Renal cortical epithelial cell (primary cell): Measurements from ENCODE around the gene RFC2. TPM values are rescaled to one million over a fixed set of nuclear protein-coding genes. Genes with fewer than 3 reads are reported as not detected.
"Not testable (repeated sequence)": the region's sequence is repeated elsewhere in the genome, so short reads cannot be mapped to it uniquely, and the experiment has no call there.

Source experiments
- DNase-seq: peaks from one replicate; pipeline ENCODE4 v3.0.0-alpha.2; 2011; ENCODE audit warnings: low read depth
- total RNA-seq: library from RNA; depleted of rRNA; stranded (reverse); fragments of >200 nt; gene quantifications from 2 replicates; pipeline ENCODE4 v1.2.3, GENCODE V29; 2014

Gene RFC2
- total RNA-seq, 1 donor from 2014 or later: 8.8 TPM

DNA sequence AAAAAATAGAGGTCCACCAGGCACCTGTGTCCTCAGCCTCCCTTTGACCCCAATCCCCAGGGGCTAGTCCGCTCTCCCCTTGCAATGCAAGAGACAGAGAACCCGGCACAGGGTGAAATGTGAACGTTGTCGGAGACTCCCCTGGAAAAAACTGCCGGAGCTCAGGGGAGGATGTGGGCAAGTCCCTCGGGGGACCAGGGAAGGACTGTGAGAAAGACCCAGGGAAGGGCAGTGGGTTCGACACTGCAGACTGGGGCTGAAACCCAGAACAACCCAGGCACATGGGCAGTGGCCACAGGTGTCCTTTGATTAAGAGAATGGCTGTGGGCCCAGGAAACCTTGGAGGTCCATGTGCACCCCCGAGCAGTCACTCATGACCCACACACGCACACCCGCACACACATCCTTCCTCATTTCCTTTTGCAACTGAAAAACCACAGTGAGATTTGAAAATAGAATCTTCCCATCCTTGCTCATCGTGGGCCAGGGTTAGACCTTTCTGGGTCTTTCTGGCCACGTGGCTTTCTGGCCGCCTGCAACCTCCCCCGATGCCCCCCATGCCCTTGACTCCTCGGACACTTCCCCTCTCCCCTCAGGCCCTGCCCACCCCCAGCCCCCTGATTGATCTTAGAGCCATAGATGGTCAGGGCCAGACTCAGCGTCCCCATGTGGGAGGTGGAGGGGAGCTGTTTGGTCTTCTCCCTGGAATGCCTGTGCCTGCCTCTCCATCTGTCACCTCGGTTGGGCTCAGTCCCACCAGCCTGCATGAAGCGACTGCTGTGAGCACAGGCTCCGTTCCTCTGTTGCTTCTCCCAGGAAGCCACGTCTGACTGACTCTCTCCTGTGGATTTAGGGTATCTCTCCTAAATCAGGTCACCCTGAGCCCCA lies 36.5 kb downstream of the RFC2 start:
- DNase-seq: no peak

- DNase-seq: no peak
Measured at GRCh38 chr7:74216361-74216761, 37.8 kb downstream of the RFC2 start.

GRCh38 chr7:74215921-74216320 lies 38.3 kb downstream of the RFC2 start:
- no peak for DNase-seq

- no peak for DNase-seq
Measured at GRCh38 chr7:74214816-74215630, 39.2 kb downstream of the RFC2 start.

GRCh38 chr7:74212661-74213060 lies 41.5 kb downstream of the RFC2 start:
- DNase-seq: no peak

GRCh38 chr7:74208241-74208640 lies 46.0 kb downstream of the RFC2 start:
- DNase-seq: not testable (repeated sequence)

GRCh38 chr7:74207586-74207985 lies 46.6 kb downstream of the RFC2 start:
- no peak for DNase-seq

DNA sequence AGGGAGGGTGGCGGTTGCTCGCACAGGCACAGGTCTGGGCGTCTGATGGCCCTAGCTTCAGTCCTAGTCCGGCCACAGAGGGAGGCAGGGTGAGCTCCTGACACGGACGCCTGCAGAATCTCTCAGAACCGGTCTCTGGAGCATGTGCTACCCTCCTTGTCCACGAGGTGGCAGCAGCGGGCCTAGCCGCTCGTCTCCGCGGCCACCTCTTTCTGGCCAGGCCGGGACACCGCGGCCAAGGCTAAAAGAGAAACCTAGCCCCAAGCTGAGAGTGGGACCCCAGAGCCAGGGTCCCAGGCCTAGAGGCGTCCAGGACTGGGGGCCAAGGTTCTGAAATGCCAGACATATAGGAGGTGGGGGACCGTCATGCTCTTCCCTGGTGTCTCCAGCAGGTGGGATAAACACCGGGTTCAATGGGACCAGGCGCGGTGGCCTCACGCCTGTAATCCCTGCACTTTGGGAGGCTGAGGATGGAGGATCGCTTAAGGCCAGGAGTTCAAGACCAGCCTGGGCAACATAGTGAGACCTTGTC lies 47.5 kb downstream of the RFC2 start:
- DNase-seq: peak; percentile 31

- DNase-seq: not testable (repeated sequence)
Measured at GRCh38 chr7:74206052-74206451, 48.1 kb downstream of the RFC2 start.

- DNase-seq: no peak
Measured at GRCh38 chr7:74203956-74204618, 50.1 kb downstream of the RFC2 start.

- DNase-seq: peak; percentile 64
Measured at GRCh38 chr7:74202841-74203556, 51.2 kb downstream of the RFC2 start.

GRCh38 chr7:74199551-74200355 lies 54.4 kb downstream of the RFC2 start:
- DNase-seq: peak; percentile 38

DNA sequence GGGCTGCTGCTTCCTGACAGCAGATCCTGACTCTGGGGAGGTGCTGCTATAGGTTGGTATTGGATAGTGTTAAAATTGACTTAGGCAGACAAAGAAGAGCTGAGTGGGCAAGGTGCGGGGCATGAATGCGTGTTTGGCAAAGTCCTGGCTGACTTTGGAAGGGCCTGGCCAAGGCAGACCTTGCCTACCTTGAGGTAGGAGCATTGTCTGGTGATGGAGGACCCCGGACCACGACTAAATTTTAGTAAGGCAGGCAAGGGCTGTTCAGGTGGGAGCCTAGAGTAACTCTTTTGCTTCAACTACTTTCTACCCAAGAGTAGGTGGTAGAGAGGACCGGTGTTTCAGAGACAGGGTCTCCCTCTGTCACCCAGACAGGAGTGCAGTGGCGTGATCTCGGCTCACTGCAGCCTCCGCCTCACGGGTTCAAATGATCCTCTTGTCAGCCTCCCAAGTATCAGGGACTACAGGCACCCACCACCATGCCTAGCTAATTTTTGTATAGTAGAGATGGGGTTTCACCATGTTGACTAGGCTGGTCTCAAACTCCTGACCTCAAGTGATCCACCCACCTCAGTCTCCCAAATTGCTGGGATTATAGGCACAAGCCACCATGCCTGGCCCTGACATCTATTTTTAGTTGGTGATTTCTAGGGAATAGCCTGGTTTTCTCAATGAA lies 56.6 kb downstream of the RFC2 start:
- no peak for DNase-seq

DNA sequence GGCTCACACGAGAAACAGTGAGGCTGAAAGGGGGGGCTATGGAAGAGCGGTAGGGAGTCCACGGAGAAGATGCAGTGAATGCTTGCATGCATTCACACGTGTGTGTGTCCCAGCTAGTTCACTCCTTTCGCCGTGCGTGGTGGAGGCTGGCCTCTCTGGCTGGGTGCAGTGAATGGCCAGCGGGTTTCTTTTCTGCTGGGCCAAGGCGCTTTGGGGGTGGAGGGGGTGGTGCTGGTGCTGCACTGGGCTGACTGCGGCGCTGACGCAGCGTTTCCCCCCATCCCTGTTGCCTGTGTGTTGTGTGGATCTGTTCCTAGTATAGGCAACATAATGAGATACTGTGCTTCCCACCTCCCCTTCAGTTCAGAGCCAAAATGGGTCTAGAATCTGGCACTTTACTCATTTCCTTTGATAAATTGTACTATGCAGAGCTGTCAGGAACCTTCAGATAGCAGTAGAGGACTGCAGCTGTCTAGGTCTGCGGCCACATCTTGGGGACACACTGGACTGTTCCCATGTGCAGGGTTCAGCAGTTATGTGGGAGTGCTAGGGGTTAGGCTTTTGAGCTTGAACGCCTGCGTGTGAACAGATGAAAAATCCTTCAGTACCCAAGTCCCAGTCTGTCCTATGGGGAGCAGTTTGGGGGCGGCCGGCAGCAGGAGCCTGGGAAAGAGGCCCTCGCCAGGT lies 58.1 kb downstream of the RFC2 start:
- not testable (repeated sequence) for DNase-seq

DNA sequence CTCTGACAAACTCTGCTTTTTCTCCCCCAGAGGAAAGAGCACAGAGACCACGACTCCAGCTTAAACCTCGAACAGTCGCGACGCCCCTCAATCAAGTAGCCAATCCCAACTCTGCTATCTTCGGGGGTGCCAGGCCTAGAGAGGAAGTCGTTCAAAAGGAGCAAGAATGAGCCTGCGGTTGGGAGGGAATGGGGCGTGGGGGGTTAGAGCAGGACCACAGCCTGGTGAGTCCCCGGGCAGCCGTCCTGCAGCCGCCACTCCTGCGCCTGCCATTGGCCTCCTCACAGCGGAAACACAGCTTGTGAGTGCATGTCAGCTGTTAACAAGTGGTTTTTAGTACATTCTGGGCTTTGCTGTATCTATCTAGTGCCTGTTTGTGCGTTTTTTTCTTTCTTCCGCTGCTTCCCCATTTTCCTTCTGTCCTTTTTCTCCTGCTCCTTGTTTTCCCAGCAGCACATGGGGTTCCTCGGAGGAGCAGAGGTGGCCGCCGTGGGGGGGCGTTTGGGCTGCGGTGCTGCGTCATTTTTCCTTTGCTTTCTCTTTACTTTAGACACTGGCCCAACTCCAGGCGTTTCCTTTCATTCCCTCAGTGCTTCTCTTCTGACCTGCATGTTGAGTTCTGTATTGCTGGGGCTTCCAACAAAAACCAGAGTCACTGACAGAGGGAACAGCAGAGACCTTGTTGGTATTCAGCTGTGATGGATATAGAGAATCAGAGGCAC lies 58.9 kb downstream of the RFC2 start:
- not testable (repeated sequence) for DNase-seq

- no peak for DNase-seq
Measured at GRCh38 chr7:74194686-74195085, 59.5 kb downstream of the RFC2 start.

- no peak for DNase-seq
Measured at GRCh38 chr7:74193913-74194312, 60.3 kb downstream of the RFC2 start.

DNA sequence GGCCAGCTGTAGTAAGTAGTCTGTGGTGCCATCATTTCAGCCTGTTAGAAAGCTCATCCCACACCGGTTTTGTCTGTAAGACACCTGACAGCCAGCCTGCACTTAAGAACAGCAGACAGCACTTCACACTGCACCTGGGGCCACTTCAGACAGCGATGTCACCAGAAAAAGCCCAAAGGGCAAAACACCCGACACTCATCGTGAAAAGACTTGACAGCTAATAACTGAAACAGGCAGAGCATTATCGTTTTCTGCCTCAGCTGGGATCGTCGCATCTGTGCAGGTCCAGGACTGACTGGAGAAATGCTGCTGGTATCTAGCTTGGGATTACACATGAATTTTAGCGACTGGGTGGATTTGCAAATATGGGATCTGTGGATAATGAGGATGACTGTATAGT lies 61.1 kb downstream of the RFC2 start:
- DNase-seq: no peak

DNA sequence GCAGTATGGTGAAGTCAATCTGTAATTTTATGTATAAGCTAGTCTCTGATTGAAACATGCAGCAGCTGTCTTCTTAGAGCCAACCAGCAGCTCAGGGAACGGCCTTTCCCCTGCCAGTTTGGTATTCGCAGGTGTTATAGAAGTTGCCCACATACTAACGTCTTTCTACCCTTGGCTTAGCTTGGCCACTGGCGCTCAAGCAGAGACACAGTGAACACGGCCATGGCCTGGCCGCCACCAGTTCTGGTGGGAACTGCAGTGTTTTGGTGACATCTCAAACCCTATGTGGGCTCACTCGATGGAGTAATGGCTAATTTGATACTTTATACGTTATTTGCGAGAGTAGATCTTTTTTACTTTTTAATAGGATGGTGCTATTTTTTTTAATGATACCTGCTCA lies 63.0 kb downstream of the RFC2 start:
- no peak for DNase-seq
